ENCODE measurements around the gene SLC25A11. TPM values are rescaled to one million over a fixed set of nuclear protein-coding genes. Genes with fewer than 3 reads are reported as not detected.

SLC25A11 gene
- total and polyA plus RNA-seq, 4 donors = 34.8 to 72.1 (median 54.2) TPM

DNA sequence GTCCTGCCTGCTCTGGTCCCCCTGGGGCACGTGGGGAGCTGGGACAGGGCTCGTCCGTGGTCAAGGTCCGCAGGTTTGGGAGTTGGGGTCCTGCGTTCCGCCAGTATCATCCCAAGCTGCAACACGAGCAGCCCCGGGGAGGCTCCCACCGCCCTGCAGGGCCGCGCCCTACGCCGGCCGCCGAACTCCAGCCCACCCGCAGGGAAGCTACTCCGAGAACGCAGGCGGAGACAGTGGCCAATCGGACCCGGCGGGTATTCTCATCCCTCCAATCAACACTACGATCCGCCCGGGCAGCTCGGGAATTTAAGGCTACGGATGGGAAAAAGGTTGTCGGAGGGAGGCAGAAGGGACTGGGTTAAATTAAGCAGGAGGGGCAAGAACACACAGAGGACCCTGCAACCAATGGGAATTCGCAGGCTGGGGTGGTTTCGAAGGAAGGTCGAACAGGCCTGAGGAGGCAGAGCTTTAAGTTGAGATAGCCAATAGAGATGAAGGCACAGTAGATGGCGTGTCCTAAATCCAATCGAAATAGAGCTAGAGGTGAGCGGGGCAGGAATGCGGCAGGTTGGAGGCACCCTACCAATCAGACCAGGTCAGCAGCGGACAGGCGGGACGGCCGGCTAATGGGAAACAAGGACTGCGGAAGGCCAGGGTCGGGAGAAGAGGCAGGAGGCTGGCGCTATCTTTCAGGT is 27.1 kb upstream of the SLC25A11 start:
- Histone ChIP-seq H3K9ac (ENCODE audit: insufficient read depth in 1 of 2, low read length in 2 of 2) (peak overlapping the region in 1 of 2 donors; percentile 94), H3K4me3 (peak overlapping the region; percentile 79), H3K36me3 (ENCODE audit: control insufficient read depth in 4 of 4, insufficient read depth in 4 of 4, low read length in 4 of 4) (peaks cover 0 to 18% (median 13%) of the 10 kb centered on the region in 4 donors), H3K27ac (ENCODE audit: low read depth in 1 of 2, low read length in 1 of 2) (peak overlapping the region; percentile 94 to 95), H3K27me3 (ENCODE audit: control insufficient read depth in 3 of 3, insufficient read depth in 3 of 3, low read length in 2 of 3) (no peaks in the 10 kb centered on the region), H3K4me1 (ENCODE audit: control insufficient read depth in 5 of 5, insufficient read depth in 5 of 5, low read length in 5 of 5) (peaks cover 4 to 21% (median 9%) of the 10 kb centered on the region in 5 donors), H3K9me3 (ENCODE audit: control insufficient read depth in 4 of 4, insufficient read depth in 3 of 4, low read length in 3 of 4) (no peaks in the 10 kb centered on the region)
- TF ChIP-seq, protein P1, sequence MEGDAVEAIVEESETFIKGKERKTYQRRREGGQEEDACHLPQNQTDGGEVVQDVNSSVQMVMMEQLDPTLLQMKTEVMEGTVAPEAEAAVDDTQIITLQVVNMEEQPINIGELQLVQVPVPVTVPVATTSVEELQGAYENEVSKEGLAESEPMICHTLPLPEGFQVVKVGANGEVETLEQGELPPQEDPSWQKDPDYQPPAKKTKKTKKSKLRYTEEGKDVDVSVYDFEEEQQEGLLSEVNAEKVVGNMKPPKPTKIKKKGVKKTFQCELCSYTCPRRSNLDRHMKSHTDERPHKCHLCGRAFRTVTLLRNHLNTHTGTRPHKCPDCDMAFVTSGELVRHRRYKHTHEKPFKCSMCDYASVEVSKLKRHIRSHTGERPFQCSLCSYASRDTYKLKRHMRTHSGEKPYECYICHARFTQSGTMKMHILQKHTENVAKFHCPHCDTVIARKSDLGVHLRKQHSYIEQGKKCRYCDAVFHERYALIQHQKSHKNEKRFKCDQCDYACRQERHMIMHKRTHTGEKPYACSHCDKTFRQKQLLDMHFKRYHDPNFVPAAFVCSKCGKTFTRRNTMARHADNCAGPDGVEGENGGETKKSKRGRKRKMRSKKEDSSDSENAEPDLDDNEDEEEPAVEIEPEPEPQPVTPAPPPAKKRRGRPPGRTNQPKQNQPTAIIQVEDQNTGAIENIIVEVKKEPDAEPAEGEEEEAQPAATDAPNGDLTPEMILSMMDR (IDR thresholded peaks at IDR 0.05; ENCODE audit: control extremely low read depth, extremely low read depth) = no peak
- ATAC-seq (ENCODE audit: insufficient read depth, low FRiP score) (peak; percentile 90), DNase-seq (peak; percentile 100)
- 0% methylated on average over 42 of the region's 42 CpGs for WGBS, 2 donors

DNA sequence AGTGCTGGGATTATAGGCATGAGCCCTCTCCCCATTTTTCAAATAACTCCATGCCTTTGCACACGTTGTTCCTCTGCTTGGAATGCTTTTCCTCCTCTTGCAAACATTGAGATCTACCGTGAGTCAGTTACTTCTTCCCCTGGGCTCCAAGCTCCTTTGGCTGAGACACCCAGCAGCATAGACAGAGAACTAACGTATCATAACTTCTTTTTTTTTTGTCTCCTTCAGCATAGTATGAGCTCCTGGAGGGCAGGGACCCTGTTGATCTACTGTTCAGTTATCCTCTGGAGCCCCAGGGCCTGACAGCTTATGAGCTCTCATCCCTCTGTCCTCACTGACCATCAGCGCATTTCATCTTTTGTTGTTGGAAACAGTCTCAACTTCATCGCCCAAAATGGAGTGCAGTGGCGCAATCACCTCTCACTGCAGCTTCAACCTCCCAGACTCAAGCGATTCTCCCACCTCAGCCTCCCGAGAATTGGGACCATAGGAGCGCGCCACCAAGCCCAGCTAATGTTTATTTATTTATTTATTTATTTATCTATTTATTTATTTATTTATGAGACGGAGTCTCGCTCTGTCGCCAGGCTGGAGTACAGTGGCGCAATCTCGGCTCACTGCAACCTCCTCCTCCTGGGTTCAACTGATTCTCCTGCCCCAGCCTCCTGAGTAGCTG is 25.6 kb upstream of the SLC25A11 start:
- no peak overlapping the region for H3K9ac ChIP-seq (ENCODE audit: insufficient read depth in 1 of 2, low read length in 2 of 2)
- H3K36me3 ChIP-seq (ENCODE audit: control insufficient read depth in 4 of 4, insufficient read depth in 4 of 4, low read length in 4 of 4) = peaks cover 0 to 18% (median 16%) of the 10 kb centered on the region in 4 donors
- no peak overlapping the region for H3K4me3 ChIP-seq
- ATAC-seq (ENCODE audit: insufficient read depth, low FRiP score) (no peak), DNase-seq (no peak)
- H3K9me3 ChIP-seq (ENCODE audit: control insufficient read depth in 4 of 4, insufficient read depth in 3 of 4, low read length in 3 of 4) = no peaks in the 10 kb centered on the region
- H3K27me3 ChIP-seq (ENCODE audit: control insufficient read depth in 3 of 3, insufficient read depth in 3 of 3, low read length in 2 of 3) = no peaks in the 10 kb centered on the region
- peaks cover 4 to 21% (median 9%) of the 10 kb centered on the region in 5 donors for H3K4me1 ChIP-seq (ENCODE audit: control insufficient read depth in 5 of 5, insufficient read depth in 5 of 5, low read length in 5 of 5)
- whole genome bisulfite sequencing, 2 donors = 93 to 94% methylated on average over 15 of the region's 15 CpGs
- TF ChIP-seq, protein P1 (IDR thresholded peaks at IDR 0.05; ENCODE audit: control extremely low read depth, extremely low read depth) = no peak
- peak overlapping the region in 1 of 2 donors; percentile 63 for H3K27ac ChIP-seq (ENCODE audit: low read depth in 1 of 2, low read length in 1 of 2)

DNA sequence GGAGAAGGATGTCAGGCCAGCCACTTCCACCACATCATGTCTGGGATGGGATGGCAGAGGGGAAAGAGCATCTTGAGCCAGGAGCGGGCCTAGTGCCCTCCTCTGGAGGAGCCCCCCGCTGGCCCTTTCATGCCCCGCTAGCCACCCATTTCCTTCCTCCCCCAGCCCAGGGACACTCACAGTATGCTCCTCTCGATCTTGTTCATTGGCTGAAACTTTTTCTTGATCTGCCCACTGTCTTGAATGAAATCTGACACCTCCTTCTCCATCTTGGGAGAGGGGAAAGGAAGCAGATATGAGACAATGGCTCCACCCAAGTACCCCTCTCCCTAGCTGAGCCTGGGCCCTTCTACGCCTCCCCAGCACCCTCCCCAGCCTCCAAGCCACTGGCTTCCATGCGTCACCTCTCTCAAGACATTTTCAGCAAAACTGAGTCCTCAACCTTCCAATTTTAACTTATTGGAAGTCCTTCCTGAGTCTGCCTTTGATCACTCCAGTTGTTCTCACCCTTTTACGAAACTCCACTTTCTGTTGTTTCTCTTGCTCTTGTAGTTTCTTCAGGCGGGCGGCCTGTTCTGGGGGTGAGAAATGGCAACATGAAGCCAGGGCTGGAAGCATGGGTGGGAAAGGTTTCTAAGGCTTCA is 20.6 kb upstream of the SLC25A11 start:
- peaks cover 0 to under 1% (median 0%) of the 10 kb centered on the region in 5 donors for H3K4me1 ChIP-seq (ENCODE audit: control insufficient read depth in 5 of 5, insufficient read depth in 5 of 5, low read length in 5 of 5)
- no peaks in the 10 kb centered on the region for H3K27me3 ChIP-seq (ENCODE audit: control insufficient read depth in 3 of 3, insufficient read depth in 3 of 3, low read length in 2 of 3)
- H3K4me3 ChIP-seq = no peak overlapping the region
- TF ChIP-seq, protein P1 (IDR thresholded peaks at IDR 0.05; ENCODE audit: control extremely low read depth, extremely low read depth) = no peak
- peaks cover 3 to 19% (median 15%) of the 10 kb centered on the region in 4 donors for H3K36me3 ChIP-seq (ENCODE audit: control insufficient read depth in 4 of 4, insufficient read depth in 4 of 4, low read length in 4 of 4)
- no peak for ATAC-seq (ENCODE audit: insufficient read depth, low FRiP score)
- DNase-seq = no peak
- WGBS, 2 donors = 89 to 91% methylated on average over 9 of the region's 9 CpGs
- H3K9me3 ChIP-seq (ENCODE audit: control insufficient read depth in 4 of 4, insufficient read depth in 3 of 4, low read length in 3 of 4) = no peaks in the 10 kb centered on the region
- H3K9ac ChIP-seq (ENCODE audit: insufficient read depth in 1 of 2, low read length in 2 of 2) = no peak overlapping the region
- no peak overlapping the region for H3K27ac ChIP-seq (ENCODE audit: low read depth in 1 of 2, low read length in 1 of 2)

Measured in lung (tissue), 12 donors.